ENCODE data around the gene PHF12.

GRCh38 chr17:28889996-28890395, 61.3 kb downstream of the PHF12 start:
- TF ChIP-seq, protein P1, sequence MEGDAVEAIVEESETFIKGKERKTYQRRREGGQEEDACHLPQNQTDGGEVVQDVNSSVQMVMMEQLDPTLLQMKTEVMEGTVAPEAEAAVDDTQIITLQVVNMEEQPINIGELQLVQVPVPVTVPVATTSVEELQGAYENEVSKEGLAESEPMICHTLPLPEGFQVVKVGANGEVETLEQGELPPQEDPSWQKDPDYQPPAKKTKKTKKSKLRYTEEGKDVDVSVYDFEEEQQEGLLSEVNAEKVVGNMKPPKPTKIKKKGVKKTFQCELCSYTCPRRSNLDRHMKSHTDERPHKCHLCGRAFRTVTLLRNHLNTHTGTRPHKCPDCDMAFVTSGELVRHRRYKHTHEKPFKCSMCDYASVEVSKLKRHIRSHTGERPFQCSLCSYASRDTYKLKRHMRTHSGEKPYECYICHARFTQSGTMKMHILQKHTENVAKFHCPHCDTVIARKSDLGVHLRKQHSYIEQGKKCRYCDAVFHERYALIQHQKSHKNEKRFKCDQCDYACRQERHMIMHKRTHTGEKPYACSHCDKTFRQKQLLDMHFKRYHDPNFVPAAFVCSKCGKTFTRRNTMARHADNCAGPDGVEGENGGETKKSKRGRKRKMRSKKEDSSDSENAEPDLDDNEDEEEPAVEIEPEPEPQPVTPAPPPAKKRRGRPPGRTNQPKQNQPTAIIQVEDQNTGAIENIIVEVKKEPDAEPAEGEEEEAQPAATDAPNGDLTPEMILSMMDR (IDR thresholded peaks at IDR 0.05) = no peak
- no peak for TF ChIP-seq POLR2A (IDR thresholded peaks at IDR 0.05)
